GM18907 (cell line): ENCODE measurements around the gene RHEBL1.

Experiments
- ATAC-seq: cut with Tn5 transposase; IDR thresholded peaks from one replicate; pipeline ENCODE4 v1.9.1; 2021; ENCODE audit warnings: mild to moderate bottlenecking, moderate library complexity; ENCODE audit not compliant: unreplicated experiment

The RHEBL1 gene

DNA sequence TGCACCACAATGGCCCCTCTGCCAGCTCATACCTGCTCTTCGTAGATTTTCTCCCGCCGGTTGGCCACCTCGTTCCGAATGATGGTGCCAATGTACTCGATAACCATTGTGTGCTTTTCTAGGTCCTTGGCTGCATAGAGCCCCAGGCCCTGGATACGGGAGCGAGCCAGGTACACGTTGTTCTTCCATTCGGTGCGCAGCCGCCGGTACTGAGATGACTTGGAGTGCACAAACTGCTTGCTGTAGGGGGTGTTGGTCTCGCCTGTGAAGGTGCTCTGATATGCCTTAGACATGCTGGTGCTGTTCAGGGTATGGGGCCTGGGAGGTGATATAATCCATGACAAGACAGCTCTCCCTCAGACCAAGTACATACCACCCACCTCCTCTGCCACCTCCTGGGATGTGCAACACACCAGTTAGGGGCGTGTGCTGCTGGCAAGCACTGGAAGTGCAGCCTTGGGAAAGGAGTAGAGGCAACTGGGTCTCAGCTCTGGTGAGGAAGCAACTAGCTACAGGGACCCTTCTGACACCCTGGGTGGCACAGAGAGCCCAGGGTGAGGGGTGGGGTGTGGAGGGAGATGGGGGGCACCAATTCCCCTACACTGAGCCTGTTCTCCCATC, 47.1 kb downstream of the RHEBL1 start:
- no peak for ATAC-seq

DNA sequence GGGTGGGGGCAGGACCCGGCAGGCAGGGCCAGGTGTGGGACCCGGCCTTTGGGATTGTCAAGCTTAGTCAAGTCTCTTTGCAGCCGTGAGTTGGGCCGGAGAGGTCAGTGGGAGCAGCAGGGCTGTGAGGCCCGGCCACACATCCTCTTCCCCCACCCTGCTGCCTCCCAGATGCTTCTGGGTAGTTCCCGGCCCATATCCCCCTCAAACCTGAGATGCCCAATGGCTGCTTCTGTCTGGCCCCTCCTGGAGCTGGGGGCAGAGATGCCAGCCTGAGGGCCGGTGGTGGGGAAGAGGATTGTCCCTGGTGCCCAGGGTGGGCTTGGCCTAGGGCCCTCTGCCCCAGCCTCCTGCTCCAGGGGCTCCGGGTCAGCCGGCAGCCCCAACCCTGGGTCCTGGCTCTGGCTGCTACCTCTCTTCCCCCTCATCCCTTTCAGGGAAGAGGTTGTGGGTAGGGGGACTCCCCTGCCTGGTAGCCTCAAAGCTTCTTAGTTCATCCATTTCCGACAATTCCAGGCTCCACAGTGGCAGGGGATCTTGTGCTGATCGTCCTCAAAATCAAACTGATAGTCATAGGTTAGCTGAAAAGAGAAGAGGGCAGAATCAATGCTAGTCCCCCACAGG, 48.4 kb downstream of the RHEBL1 start:
- ATAC-seq: no peak

DNA sequence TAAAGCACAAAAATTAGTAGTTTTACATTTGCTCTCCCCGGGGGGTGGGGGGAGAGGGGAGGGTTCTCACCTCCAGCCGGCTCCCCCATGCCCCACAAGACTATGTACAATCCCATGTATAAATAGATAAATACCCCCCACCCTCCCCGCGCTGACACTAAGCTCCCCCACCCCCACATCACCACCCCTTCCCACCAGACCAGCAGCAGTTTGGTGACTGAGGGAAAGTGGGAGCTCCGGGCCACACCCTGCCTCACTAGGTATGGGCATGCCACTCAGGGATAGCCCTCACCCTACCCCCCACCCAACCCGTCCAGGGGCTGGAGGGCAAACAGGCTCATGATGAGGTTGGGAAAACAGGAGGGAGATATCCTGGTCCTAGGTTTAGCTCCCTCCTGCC, 49.3 kb downstream of the RHEBL1 start:
- no peak for ATAC-seq

DNA sequence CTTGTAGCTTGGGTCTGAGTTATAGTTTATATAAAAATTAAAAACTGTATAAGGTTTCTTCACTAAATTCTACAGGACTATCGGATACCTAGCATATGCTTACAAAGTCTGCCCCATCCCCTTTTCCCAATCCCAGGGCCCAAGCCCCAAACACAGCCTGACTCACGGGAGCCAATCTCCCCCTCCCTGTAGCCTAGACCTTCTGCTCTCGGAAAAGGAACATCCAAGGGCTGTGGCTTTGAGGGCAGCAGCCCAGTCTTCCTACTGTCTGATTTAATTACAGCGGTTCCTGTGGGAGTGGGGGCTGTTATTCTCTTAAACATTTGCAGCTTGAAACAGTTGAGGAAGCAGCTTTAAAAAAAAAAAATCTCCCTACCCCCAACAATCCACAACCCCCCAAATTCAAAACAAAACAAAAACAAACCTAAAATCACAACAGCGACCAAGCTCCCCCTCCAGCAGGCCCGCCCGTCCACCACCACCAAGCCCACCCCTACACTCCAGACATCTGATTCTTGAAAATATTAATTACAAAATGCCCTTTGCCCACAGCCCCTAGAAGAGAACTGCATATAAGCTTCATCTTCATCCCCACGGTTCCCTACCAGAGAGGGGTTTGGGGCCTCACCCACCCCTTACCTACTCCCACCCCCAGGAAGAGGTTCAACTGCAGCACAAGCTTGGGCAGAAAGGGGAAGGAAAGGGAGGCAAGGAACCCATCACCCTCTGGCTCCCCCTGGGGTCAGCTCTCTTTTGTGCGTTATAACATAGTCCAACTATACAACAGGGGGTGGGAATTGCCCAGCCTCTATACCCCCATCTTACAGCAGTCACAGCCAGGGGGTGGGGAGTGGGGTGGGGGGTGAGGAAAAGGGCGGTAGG, 50.1 kb downstream of the RHEBL1 start:
- no peak for ATAC-seq

DNA sequence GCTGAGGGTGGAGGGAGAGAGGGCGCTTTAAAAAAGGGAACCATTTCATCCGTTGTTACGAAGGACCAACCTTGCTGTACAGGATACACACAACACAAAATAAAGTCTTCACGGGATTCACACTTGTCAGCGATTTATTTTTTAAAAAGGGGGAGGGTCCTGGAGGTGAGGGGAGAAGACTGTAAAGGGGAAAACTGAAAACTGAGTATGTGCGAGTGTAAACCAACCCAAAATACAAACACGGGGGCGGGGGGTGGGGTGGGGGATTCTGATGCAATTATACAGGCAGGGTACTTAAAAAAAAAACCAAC, 50.7 kb downstream of the RHEBL1 start:
- peak; percentile 23 for ATAC-seq

DNA sequence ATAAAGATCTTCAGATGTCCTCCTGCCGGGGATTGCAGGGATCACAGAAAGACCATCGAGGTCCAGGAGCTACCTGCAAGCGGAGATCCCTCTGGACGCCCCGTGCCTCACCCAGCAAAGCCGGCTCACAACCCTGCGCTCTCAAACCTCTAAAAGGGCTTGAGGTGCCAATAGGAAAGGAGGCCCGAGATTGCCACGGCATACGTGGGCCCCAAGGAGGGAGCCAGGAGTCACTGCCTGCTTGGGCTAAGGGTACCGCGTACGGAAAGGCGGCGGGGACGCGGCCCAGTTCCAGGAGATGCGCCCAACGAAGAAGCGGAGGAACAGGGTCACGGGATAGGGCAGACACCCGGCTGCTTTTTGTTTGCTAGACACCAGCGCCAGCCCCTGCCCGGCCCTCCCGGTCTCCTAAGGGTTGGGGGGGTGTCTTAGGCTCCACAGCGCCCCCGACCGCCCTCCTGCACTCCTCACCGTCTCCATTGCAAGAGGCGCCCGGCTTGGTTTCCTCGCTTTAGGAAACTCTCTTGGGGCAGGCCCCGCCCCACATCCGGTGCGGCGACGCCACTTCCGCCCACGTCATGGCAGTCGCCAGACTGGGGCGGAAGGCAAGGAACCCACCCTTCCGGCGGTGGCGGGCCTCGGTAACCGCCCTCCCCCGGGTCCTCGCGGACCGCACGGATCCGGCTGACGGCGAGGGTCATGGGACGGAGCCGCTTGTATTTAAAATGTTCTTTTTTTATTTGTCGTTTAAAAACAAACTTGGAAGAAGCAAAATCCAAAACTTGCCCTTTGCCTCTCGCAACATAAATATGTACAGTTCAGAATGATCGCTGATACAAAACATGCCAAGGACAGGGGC, 51.3 kb downstream of the RHEBL1 start, which contains the start of gene PRKAG1:
Gene PRKAG1, minus strand, starts transcription at position 516 of the 859 bp plus-strand sequence. Its CDS starts 36 bp downstream, at position 480.
- peak; percentile 81 for ATAC-seq

DNA sequence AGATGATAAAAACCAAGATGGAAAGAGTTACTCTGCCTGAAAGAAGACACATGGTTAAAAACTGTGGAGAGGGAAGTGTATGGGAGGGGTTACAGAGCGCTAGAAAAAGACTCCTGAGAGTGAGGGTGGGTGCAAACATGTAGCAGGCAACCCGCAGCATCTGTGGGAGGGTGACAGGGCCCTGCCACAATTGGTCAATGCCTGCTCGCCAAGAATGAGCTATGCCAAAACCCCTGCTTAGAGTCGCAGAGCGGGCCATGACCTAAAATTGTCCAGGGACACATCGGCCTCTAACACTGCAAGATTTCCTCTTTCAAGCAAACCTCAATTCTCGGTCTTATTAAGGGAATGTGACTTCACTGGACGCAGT, 51.9 kb downstream of the RHEBL1 start:
- ATAC-seq: peak; percentile 14

DNA sequence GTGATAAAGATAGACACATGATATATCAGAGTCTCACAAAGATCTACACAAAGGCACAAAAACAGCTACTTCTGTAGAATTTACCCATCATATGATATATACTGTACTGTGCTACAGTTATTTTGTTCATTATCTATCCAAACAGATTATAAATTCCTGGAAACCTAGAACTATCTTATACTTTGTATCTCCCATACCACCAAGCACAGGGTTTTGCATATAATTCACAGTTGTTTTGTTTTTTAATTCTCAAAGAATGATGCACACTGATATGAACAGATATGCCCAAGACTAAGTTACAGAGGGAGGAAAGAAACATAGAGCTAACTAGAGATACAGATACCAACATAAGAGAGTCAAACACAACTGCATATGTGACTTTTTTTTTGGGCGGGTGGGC, 54.6 kb downstream of the RHEBL1 start:
- no peak for ATAC-seq
